Heart left ventricle (tissue), 13 donors: ENCODE data around the gene SHC4.

Experiments used
- POLR2A ChIP-seq, 2 donors: fragments of 450-650 bp; IDR thresholded peaks; one replicate each; pipeline ENCODE4 v1.6.1; 2017; ENCODE audit warnings: antibody characterized with exemption in 2 of 2, mild to moderate bottlenecking in 2 of 2, moderate library complexity in 2 of 2
- TF ChIP-seq, protein P1 (sequence below), 12 donors: fragments of 200-600 bp; sonication (generic) in 4 of 12; IDR thresholded peaks; one replicate each; pipeline versions ENCODE4 v1.5.0 to v1.8.0; 2018 to 2022; ENCODE audit warnings: antibody characterized with exemption in 12 of 12, mild to moderate bottlenecking in 5 of 12
- donor health status: ischemic (EF 13 %, LVEDD 7.1; RV severe dilation, severe dysfunction).
- donor health status: DM: no; HTN: yes; CAD: no.
- donor health status: DM: no; HTN: no; CAD: no.
- donor health status: ischemic (EF 25% LVEDD 6.9; RV normal size, moderate dysfunction).
- donor health status: ischemic (EF 25% LVEDD 5.7; RV mildly dilated, moderate dysfunction).
- donor health status: ischemic (EF 35%, LVEDD 5.7; RV mildly dilated, moderate dysfunction).
- donor health status: nonischemic (EF 11% LVEDD 7.7; RV severe dilation, severe dysfunction).
- donor health status: DM: yes; HTN: yes; CAD: no.
- donor health status: PGD.
- donor health status: ischemic (EF 29% LVEDD 5.4; RV normal size, mild dysfunction).
- donor health status: nonischemic (EF 23%, LVEDD 6.1; RV moderate dilation, normal function).

DNA sequence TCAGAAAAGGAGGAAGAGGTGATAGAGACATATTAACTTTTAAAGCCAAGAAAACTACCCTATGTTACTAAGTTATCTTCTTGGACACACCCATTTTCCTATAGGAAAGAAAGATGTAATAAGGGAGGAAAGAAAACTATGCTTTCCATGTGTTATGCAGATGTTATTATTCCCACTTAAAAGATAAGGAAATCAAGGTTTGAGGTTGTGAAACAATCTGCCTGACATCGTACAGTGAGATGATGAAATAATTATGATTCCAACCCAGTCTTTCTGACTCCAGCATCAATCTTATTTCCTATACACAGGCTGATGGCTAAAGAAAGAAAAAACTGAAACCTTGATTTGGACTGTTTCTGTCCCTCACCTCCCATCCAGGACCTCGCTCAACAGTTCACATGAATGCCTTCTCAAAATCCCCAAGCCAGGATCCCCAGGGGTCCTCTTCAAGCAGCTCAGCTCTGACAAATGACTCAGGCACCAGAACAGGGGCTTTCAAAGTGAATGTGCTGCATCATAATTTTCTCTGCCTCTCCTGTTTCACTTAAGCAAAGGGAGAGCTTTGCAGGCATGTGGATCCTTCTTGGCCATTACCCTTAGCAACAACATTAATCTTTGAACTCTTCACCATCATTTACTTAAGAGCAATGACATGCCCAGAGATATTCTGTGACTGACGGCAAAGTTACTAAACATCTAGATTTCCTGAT is 98.2 kb downstream of the SHC4 start:
- TF ChIP-seq, protein P1, sequence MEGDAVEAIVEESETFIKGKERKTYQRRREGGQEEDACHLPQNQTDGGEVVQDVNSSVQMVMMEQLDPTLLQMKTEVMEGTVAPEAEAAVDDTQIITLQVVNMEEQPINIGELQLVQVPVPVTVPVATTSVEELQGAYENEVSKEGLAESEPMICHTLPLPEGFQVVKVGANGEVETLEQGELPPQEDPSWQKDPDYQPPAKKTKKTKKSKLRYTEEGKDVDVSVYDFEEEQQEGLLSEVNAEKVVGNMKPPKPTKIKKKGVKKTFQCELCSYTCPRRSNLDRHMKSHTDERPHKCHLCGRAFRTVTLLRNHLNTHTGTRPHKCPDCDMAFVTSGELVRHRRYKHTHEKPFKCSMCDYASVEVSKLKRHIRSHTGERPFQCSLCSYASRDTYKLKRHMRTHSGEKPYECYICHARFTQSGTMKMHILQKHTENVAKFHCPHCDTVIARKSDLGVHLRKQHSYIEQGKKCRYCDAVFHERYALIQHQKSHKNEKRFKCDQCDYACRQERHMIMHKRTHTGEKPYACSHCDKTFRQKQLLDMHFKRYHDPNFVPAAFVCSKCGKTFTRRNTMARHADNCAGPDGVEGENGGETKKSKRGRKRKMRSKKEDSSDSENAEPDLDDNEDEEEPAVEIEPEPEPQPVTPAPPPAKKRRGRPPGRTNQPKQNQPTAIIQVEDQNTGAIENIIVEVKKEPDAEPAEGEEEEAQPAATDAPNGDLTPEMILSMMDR (IDR thresholded peaks at IDR 0.05) = no peak
- TF ChIP-seq POLR2A (IDR thresholded peaks at IDR 0.05) = no peak
